ENCODE data around the gene LHX6. TPM values are rescaled to one million over a fixed set of nuclear protein-coding genes. Genes with fewer than 3 reads are reported as not detected.
A peak's percentile ranks its signal among the peaks of the same experiment; 100 is the strongest.

LHX6 gene
- polyA plus RNA-seq, 1 donor = 1.1 TPM

GRCh38 chr9:122262073-122262472 lies 33.3 kb upstream of the LHX6 start:
- no CpG with 5 or more reads among the region's 1 CpG for WGBS (ENCODE audit: insufficient coverage, low lambda C conversion rate)
- peaks cover 30% of the 10 kb centered on the region for H3K36me3 ChIP-seq (ENCODE audit: control insufficient read depth, insufficient read depth, low read length)
- H3K27me3 ChIP-seq (ENCODE audit: control insufficient read depth, insufficient read depth, low read length) = no peaks in the 10 kb centered on the region
- no peak overlapping the region for H3K4me3 ChIP-seq (ENCODE audit: low read length)
- no peaks in the 10 kb centered on the region for H3K9me3 ChIP-seq (ENCODE audit: control insufficient read depth, low read depth, low read length)
- peaks cover 17% of the 10 kb centered on the region for H3K4me1 ChIP-seq (ENCODE audit: control insufficient read depth, insufficient read depth, low read length)
- DNase-seq = no peak
- peak overlapping the region; percentile 12 for H3K27ac ChIP-seq (ENCODE audit: low read length)

GRCh38 chr9:122261469-122261881 lies 32.7 kb upstream of the LHX6 start:
- peak; percentile 19 to 77 for DNase-seq

GRCh38 chr9:122258886-122259415 lies 30.2 kb upstream of the LHX6 start:
- WGBS (ENCODE audit: insufficient coverage, low lambda C conversion rate) = no CpG with 5 or more reads among the region's 2 CpGs
- Histone ChIP-seq H3K27ac (ENCODE audit: low read length) (no peak overlapping the region), H3K9me3 (ENCODE audit: control insufficient read depth, low read depth, low read length) (no peaks in the 10 kb centered on the region), H3K4me1 (ENCODE audit: control insufficient read depth, insufficient read depth, low read length) (peaks cover 17% of the 10 kb centered on the region), H3K27me3 (ENCODE audit: control insufficient read depth, insufficient read depth, low read length) (no peaks in the 10 kb centered on the region), H3K36me3 (ENCODE audit: control insufficient read depth, insufficient read depth, low read length) (peaks cover 45% of the 10 kb centered on the region), H3K4me3 (ENCODE audit: low read length) (no peak overlapping the region)
- DNase-seq = no peak

More at GRCh38 chr9:122261469-122261881, 32.7 kb upstream of the LHX6 start:
- H3K27me3 ChIP-seq (ENCODE audit: control insufficient read depth, insufficient read depth, low read length) = no peaks in the 10 kb centered on the region
- no CpG with 5 or more reads among the region's 1 CpG for WGBS (ENCODE audit: insufficient coverage, low lambda C conversion rate)
- peak overlapping the region; percentile 12 for H3K27ac ChIP-seq (ENCODE audit: low read length)
- H3K4me1 ChIP-seq (ENCODE audit: control insufficient read depth, insufficient read depth, low read length) = peaks cover 17% of the 10 kb centered on the region
- H3K4me3 ChIP-seq (ENCODE audit: low read length) = no peak overlapping the region
- peaks cover 30% of the 10 kb centered on the region for H3K36me3 ChIP-seq (ENCODE audit: control insufficient read depth, insufficient read depth, low read length)
- H3K9me3 ChIP-seq (ENCODE audit: control insufficient read depth, low read depth, low read length) = no peaks in the 10 kb centered on the region

- Histone ChIP-seq H3K4me3 (ENCODE audit: low read length) (no peak overlapping the region), H3K4me1 (ENCODE audit: control insufficient read depth, insufficient read depth, low read length) (peaks cover under 1% of the 10 kb centered on the region), H3K9me3 (ENCODE audit: control insufficient read depth, low read depth, low read length) (no peaks in the 10 kb centered on the region), H3K27me3 (ENCODE audit: control insufficient read depth, insufficient read depth, low read length) (no peaks in the 10 kb centered on the region), H3K27ac (ENCODE audit: low read length) (no peak overlapping the region), H3K36me3 (ENCODE audit: control insufficient read depth, insufficient read depth, low read length) (peaks cover 61% of the 10 kb centered on the region)
- DNase-seq = no peak
- WGBS (ENCODE audit: insufficient coverage, low lambda C conversion rate) = 94% methylated on average over 3 of the region's 5 CpGs
Measured at GRCh38 chr9:122256206-122256605, 27.4 kb upstream of the LHX6 start.

- H3K9me3 ChIP-seq (ENCODE audit: control insufficient read depth, low read depth, low read length) = no peaks in the 10 kb centered on the region
- peaks cover 50% of the 10 kb centered on the region for H3K36me3 ChIP-seq (ENCODE audit: control insufficient read depth, insufficient read depth, low read length)
- no peak overlapping the region for H3K4me3 ChIP-seq (ENCODE audit: low read length)
- no peaks in the 10 kb centered on the region for H3K27me3 ChIP-seq (ENCODE audit: control insufficient read depth, insufficient read depth, low read length)
- 100% methylated on average over 1 of the region's 3 CpGs for WGBS (ENCODE audit: insufficient coverage, low lambda C conversion rate)
- DNase-seq = no peak
- no peaks in the 10 kb centered on the region for H3K4me1 ChIP-seq (ENCODE audit: control insufficient read depth, insufficient read depth, low read length)
- H3K27ac ChIP-seq (ENCODE audit: low read length) = no peak overlapping the region
Measured at GRCh38 chr9:122254761-122255160, 26.0 kb upstream of the LHX6 start.

- Histone ChIP-seq H3K27me3 (ENCODE audit: control insufficient read depth, insufficient read depth, low read length) (no peaks in the 10 kb centered on the region), H3K9me3 (ENCODE audit: control insufficient read depth, low read depth, low read length) (no peaks in the 10 kb centered on the region), H3K4me3 (ENCODE audit: low read length) (no peak overlapping the region), H3K4me1 (ENCODE audit: control insufficient read depth, insufficient read depth, low read length) (no peaks in the 10 kb centered on the region), H3K27ac (ENCODE audit: low read length) (no peak overlapping the region), H3K36me3 (ENCODE audit: control insufficient read depth, insufficient read depth, low read length) (peaks cover 50% of the 10 kb centered on the region)
- DNase-seq = no peak
- WGBS (ENCODE audit: insufficient coverage, low lambda C conversion rate) = 71% methylated on average over 1 of the region's 5 CpGs
Measured at GRCh38 chr9:122252796-122253195, 24.0 kb upstream of the LHX6 start.

- no peaks in the 10 kb centered on the region for H3K4me1 ChIP-seq (ENCODE audit: control insufficient read depth, insufficient read depth, low read length)
- H3K9me3 ChIP-seq (ENCODE audit: control insufficient read depth, low read depth, low read length) = no peaks in the 10 kb centered on the region
- no peak for DNase-seq
- no peak overlapping the region for H3K4me3 ChIP-seq (ENCODE audit: low read length)
- H3K27me3 ChIP-seq (ENCODE audit: control insufficient read depth, insufficient read depth, low read length) = no peaks in the 10 kb centered on the region
- no peak overlapping the region for H3K27ac ChIP-seq (ENCODE audit: low read length)
- WGBS (ENCODE audit: insufficient coverage, low lambda C conversion rate) = 100% methylated on average over 1 of the region's 2 CpGs
- peaks cover 62% of the 10 kb centered on the region for H3K36me3 ChIP-seq (ENCODE audit: control insufficient read depth, insufficient read depth, low read length)
Measured at GRCh38 chr9:122251351-122251750, 22.6 kb upstream of the LHX6 start.

- DNase-seq = no peak
- no CpG with 5 or more reads among the region's 5 CpGs for WGBS (ENCODE audit: insufficient coverage, low lambda C conversion rate)
- Histone ChIP-seq H3K27me3 (ENCODE audit: control insufficient read depth, insufficient read depth, low read length) (no peaks in the 10 kb centered on the region), H3K4me3 (ENCODE audit: low read length) (no peak overlapping the region), H3K9me3 (ENCODE audit: control insufficient read depth, low read depth, low read length) (no peaks in the 10 kb centered on the region), H3K4me1 (ENCODE audit: control insufficient read depth, insufficient read depth, low read length) (no peaks in the 10 kb centered on the region), H3K36me3 (ENCODE audit: control insufficient read depth, insufficient read depth, low read length) (peaks cover 66% of the 10 kb centered on the region), H3K27ac (ENCODE audit: low read length) (no peak overlapping the region)
Measured at GRCh38 chr9:122248448-122248865, 19.7 kb upstream of the LHX6 start.

- no peaks in the 10 kb centered on the region for H3K9me3 ChIP-seq (ENCODE audit: control insufficient read depth, low read depth, low read length)
- H3K27ac ChIP-seq (ENCODE audit: low read length) = no peak overlapping the region
- H3K4me3 ChIP-seq (ENCODE audit: low read length) = no peak overlapping the region
- peaks cover 65% of the 10 kb centered on the region for H3K36me3 ChIP-seq (ENCODE audit: control insufficient read depth, insufficient read depth, low read length)
- no CpG with 5 or more reads among the region's 3 CpGs for WGBS (ENCODE audit: insufficient coverage, low lambda C conversion rate)
- DNase-seq = no peak
- no peaks in the 10 kb centered on the region for H3K27me3 ChIP-seq (ENCODE audit: control insufficient read depth, insufficient read depth, low read length)
- no peaks in the 10 kb centered on the region for H3K4me1 ChIP-seq (ENCODE audit: control insufficient read depth, insufficient read depth, low read length)
Measured at GRCh38 chr9:122246666-122247065, 17.9 kb upstream of the LHX6 start.

GRCh38 chr9:122244349-122244748 lies 15.6 kb upstream of the LHX6 start:
- no peak for DNase-seq
- peaks cover 63% of the 10 kb centered on the region for H3K36me3 ChIP-seq (ENCODE audit: control insufficient read depth, insufficient read depth, low read length)
- WGBS (ENCODE audit: insufficient coverage, low lambda C conversion rate) = no CpG with 5 or more reads among the region's 3 CpGs

GRCh38 chr9:122239722-122240121 lies 11.0 kb upstream of the LHX6 start:
- Histone ChIP-seq H3K36me3 (ENCODE audit: control insufficient read depth, insufficient read depth, low read length) (peaks cover 30% of the 10 kb centered on the region), H3K27me3 (ENCODE audit: control insufficient read depth, insufficient read depth, low read length) (peaks cover 4% of the 10 kb centered on the region)
- whole genome bisulfite sequencing (ENCODE audit: insufficient coverage, low lambda C conversion rate) = no CpG with 5 or more reads among the region's 5 CpGs

More at GRCh38 chr9:122244349-122244748, 15.6 kb upstream of the LHX6 start:
- Histone ChIP-seq H3K4me3 (ENCODE audit: low read length) (no peak overlapping the region), H3K27me3 (ENCODE audit: control insufficient read depth, insufficient read depth, low read length) (no peaks in the 10 kb centered on the region), H3K27ac (ENCODE audit: low read length) (no peak overlapping the region), H3K9me3 (ENCODE audit: control insufficient read depth, low read depth, low read length) (no peaks in the 10 kb centered on the region), H3K4me1 (ENCODE audit: control insufficient read depth, insufficient read depth, low read length) (no peaks in the 10 kb centered on the region)

More at GRCh38 chr9:122239722-122240121, 11.0 kb upstream of the LHX6 start:
- Histone ChIP-seq H3K9me3 (ENCODE audit: control insufficient read depth, low read depth, low read length) (no peaks in the 10 kb centered on the region), H3K4me1 (ENCODE audit: control insufficient read depth, insufficient read depth, low read length) (no peaks in the 10 kb centered on the region), H3K4me3 (ENCODE audit: low read length) (no peak overlapping the region), H3K27ac (ENCODE audit: low read length) (no peak overlapping the region)
- DNase-seq = no peak
